NCI-H1417 (cell line): Measurements from ENCODE around the gene C11orf91.
A peak's percentile ranks its signal among the peaks of the same experiment; 100 is the strongest.
"Not testable (repeated sequence)": the region's sequence is repeated elsewhere in the genome, so short reads cannot be mapped to it uniquely, and the experiment has no call there.

Experiments used
- DNase-seq, 3 experiments: peaks; one replicate each; lab custom pipeline; 2025; lab: John Stamatoyannopoulos, UW

C11orf91 gene

GRCh38 chr11:33721984-33722383 is 21.4 kb upstream of the C11orf91 start:
- no peak for DNase-seq

- DNase-seq = no peak
Measured at GRCh38 chr11:33721426-33721825, 20.8 kb upstream of the C11orf91 start.

DNA sequence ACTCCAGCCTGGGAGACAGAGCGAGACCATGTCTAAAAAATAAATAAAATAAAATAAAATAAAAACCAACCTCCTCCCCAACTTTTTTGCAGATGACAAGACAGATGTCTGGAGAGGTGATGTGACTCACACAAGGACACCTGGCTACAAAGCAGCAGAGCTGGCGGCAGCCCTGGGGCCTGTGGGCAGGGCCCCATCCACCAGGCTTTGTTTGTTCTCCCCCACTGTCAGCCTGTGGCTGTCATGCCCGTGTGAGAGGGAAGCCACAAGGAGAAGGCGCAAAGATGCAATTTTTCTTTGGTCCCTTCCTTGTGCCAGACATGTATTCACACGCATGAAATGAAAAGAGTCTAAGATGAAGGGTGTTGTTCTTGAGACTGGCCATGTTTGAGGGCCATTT is 19.0 kb upstream of the C11orf91 start:
- no peak for DNase-seq

DNA sequence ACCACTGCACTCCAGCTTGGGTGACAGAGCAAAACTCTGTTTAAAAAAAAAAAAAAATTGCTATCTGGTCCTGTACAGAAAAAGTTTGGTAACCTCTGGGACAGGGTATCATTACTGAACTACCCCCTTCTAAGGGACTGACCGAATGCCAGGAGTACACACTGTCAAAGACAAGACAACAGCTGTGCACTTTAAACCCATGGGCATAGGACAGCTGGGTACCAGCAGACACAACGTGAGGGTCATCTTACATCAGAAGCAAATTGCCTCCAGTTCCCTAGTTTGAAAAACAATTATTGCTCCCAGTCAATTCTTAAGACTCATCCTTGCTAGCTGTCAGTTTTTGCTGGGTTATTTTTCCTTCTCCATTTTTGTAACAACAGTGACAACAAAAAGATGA is 17.8 kb upstream of the C11orf91 start:
- no peak for DNase-seq

DNA sequence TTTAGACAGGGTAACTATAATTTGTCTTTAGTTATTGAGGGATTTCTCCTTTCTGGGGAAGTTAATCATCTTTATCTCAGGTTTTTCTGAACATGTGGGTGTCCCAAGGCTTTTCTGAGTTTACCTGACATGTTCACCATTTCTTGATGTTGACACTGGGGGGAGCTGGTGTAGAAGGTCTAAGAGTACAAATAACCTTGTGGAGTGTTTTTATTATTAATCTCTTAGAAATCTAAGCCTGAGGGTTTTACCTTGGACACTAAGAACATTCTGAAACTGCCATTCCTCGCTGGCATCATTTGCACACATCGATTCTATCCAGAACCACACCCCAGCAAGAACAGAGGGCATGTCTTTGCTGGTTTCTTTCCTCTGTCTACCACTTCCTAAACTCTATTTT is 15.6 kb upstream of the C11orf91 start:
- DNase-seq = peak in 2 of 3 experiments; percentile 10 to 36

GRCh38 chr11:33713856-33714398 is 13.3 kb upstream of the C11orf91 start:
- DNase-seq = no peak

DNA sequence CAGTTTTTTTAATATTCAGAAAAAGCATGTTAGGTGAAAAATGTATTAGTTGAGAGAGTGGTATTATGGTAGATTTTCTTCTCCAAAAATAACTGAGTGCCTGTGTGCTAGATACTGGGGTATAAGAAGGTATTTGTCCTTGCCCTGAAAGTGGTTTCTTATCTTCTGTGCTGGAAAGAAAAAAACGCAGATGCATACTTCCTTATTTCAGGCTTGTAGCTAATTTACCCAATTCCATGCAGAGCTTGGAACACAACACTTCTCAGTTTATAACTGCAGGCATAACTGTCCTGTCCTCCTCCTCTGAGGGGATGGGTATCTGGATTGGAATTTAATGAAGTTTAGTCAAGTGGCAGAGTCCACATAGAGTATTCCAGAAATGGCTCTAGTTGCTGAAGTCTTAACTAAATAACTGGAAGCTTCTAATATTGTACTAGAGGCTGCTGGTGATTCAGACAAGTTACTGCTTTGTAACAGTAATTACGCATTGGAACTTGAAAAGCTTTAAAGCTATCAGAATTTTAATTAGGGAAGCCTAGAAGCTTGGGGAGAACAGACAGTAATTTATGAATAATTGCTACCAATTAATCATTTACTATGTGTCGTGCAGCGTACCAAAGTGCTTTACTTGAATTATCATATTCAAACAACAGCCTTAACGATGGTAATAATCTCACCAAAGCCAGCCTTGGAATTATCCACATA is 12.7 kb upstream of the C11orf91 start:
- peak in 1 of 3 experiments; percentile 65 for DNase-seq

DNA sequence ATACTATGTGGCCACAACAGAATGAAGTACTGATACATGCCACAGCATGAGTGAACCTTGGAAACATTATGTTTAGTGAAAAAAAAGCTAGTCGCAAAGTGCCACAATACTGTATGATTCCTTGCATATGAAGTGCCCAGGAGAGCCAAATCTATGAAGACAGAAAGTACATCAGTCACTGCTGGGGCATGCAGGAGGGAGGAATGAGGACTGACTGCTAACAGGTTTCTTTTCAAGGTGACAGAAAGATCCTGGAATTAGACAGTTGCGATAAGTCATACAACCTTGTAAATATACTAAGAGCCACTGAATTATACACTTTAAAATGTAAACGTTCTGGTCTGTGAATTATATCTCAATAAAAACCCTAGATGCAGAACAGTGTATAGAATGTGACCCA is 11.8 kb upstream of the C11orf91 start:
- DNase-seq = no peak

GRCh38 chr11:33709466-33709865 is 8.8 kb upstream of the C11orf91 start:
- no peak for DNase-seq

DNA sequence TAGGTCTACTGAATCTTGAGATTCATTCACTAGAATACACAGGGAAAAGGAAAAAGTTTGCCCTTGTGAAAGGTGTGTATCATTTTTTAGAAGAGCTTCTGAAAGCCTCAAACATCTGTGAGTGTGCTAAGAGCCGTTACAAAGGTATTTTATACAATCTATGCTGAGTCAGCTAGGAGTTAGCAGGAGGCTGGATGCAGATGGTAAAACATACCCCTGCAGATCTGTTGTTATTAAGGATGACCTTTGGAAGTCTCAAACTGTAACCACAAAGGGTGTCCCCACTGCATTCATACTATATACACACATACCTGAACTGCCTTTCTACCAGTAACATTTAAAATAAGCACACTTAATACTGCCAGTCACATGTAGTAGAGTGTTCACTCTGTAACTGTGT is 8.4 kb upstream of the C11orf91 start:
- DNase-seq = no peak

- DNase-seq = not testable (repeated sequence)
Measured at GRCh38 chr11:33707831-33708230, 7.2 kb upstream of the C11orf91 start.

GRCh38 chr11:33706966-33707365 is 6.3 kb upstream of the C11orf91 start:
- DNase-seq = no peak

DNA sequence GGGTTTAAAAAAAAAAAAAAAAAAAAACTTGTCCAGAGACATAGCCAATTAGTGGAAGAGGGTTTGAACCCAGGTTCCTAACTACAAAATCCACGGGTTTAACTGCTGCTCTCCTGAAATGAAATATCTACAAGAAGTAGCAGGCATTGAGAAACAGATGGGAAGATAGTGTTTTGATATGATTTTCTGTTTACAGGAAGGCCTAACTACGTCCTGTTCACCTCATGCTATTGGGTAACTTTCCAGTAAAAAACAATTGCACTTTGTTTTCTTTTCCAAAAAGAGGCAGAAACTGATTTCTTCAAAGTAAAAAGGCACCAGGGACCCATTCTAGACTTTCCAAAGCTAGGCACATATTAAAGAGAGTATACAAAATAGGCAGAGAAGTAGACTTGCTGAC is 5.9 kb upstream of the C11orf91 start:
- DNase-seq = no peak

DNA sequence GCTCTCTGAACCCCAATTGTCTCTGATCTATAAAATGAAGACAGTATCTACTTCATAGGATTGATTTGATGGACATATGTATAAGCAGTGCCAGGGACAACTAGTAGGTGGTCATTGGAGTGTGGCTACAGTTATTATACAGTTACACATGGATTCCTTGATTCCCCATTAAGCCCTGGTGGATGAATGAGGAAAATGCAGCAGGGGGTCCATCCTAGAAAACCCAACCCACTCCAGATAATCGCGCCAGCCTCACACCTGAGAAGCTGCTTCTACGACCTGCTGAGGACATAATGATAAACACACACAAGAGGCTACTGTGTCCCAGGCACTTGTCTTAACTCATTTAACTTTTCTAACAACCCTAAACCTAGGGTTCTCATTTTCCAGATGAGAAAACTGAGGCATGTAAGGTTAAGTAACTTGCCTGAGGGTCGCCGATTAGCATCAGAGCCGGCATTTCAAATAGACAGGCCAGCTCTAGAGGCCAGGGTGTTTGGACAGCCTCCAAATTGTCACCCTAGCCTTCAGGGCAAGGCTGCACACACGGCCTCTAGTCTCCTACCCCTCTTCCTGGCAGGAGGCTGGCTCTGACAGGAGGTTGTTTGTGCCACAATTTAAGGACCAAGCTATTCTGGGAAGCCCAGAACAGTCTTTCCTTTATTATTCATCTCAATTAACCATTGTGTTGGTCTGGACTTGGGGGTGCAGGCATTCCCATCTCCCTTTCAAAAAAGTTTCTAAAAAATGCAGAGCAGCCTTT is 3.8 kb upstream of the C11orf91 start:
- DNase-seq = peak in 1 of 3 experiments; percentile 33

GRCh38 chr11:33703788-33704187 is 3.2 kb upstream of the C11orf91 start:
- no peak for DNase-seq

GRCh38 chr11:33703234-33703633 is 2.6 kb upstream of the C11orf91 start:
- no peak for DNase-seq

- peak in 1 of 3 experiments; percentile 45 for DNase-seq
Measured at GRCh38 chr11:33701302-33702230, 940 bp upstream of the C11orf91 start.

GRCh38 chr11:33700063-33700501 is 544 bp downstream of the C11orf91 start:
- no peak for DNase-seq

DNA sequence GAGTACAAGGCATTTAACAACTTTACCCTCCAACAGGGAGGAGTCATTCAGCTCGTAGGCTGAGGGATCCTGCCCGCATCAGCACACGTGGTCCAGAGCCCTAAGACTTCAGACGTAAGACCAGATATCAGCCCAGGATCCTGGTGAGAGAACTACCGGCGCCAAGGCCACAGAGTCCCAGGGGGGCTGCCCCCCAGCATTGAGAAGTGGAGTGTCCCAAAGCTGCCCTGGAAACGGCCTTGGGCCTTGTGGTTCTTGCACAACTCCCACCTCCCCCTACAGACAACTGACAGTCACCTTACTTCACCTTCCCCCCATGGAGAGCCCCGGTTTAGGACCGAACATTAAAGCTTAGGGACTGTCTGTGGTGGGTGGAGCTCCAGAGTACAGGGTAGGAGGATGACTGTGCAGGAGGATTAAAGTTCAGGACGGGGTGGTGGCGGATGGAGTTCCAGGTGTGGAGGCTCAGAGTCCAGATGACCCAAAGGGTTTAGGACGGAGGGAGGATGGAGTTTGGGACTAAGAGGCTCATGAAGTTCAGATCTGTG is 1.0 kb downstream of the C11orf91 start:
- DNase-seq = no peak

GRCh38 chr11:33698921-33699320 is 1.7 kb downstream of the C11orf91 start:
- DNase-seq = no peak

GRCh38 chr11:33697997-33698396 is 2.6 kb downstream of the C11orf91 start:
- DNase-seq = no peak
